H1 (cell line): ENCODE measurements around the gene SFRP5. TPM values are rescaled to one million over a fixed set of nuclear protein-coding genes. Genes with fewer than 3 reads are reported as not detected.

ENCODE experiments used
- CTCF ChIA-PET: fragments of 300-600 bp; sonication (Branson Sonifier 250); formaldehyde crosslinking; loops from one replicate; lab custom pipeline; 2021; ENCODE audit not compliant: partially characterized antibody; lab: Charles Lee
- POLR2A ChIA-PET: fragments of 300-600 bp; sonication (Branson Sonifier 250); formaldehyde crosslinking; loops from one replicate; lab custom pipeline; 2021; ENCODE audit warnings: inconsistent platforms; ENCODE audit not compliant: partially characterized antibody; lab: Charles Lee
- DNase-seq, 2 experiments: peaks; one replicate each; pipeline versions ENCODE4 v3.0.0 to v3.0.0-alpha.2; 2010 to 2022; ENCODE audit warnings: low spot score in 2 of 2, low read depth in 1 of 2, mixed read lengths in 1 of 2
- FAIRE-seq: peaks from 2 replicates; lab custom pipeline; 2011; peaks lifted over from hg19 to GRCh38; lab: Jason Lieb, UNC
- H2AFZ ChIP-seq: 2 replicates; pipeline ENCODE4 v1.8.1; 2012; ENCODE audit warnings: low read length, inconsistent platforms
- H2AK5ac ChIP-seq: 2 replicates; pipeline ENCODE4 v1.6.1; 2013; ENCODE audit warnings: low read depth, low read length
- H2BK120ac ChIP-seq: replicated peaks from 2 replicates; pipeline ENCODE3; 2013; ENCODE audit warnings: low read depth, low read length, inconsistent platforms
- H2BK12ac ChIP-seq: 2 replicates; pipeline ENCODE4 v1.6.1; 2013; ENCODE audit warnings: low read depth, low read length
- H2BK15ac ChIP-seq: 2 replicates; pipeline ENCODE4 v1.6.1; 2013; ENCODE audit warnings: low read length
- H2BK20ac ChIP-seq: 2 replicates; pipeline ENCODE4 v1.6.1; 2013; ENCODE audit warnings: low read length
- H2BK5ac ChIP-seq: 2 replicates; pipeline ENCODE4 v1.6.1; 2013; ENCODE audit warnings: low read depth, low read length
- H3K14ac ChIP-seq: 2 replicates; pipeline ENCODE4 v1.6.1; 2013; ENCODE audit warnings: inconsistent platforms; ENCODE audit not compliant: insufficient read length
- H3K18ac ChIP-seq: 2 replicates; pipeline ENCODE4 v1.6.1; 2013; ENCODE audit warnings: low read length; ENCODE audit errors: extremely low read depth
- H3K23ac ChIP-seq: 2 replicates; pipeline ENCODE4 v1.6.1; 2013; ENCODE audit warnings: inconsistent platforms; ENCODE audit not compliant: insufficient read length
- H3K23me2 ChIP-seq: 2 replicates; pipeline ENCODE4 v1.6.1; 2013; ENCODE audit warnings: low read depth, low read length
- H3K27ac ChIP-seq: 2 replicates; pipeline ENCODE4 v1.6.1; 2011; ENCODE audit warnings: low read depth, low read length, inconsistent platforms
- H3K27me3 ChIP-seq, 4 experiments: replicated peaks in 1 of 4; 1 replicate in 1 of 4; 2 replicates in 3 of 4; pipeline versions ENCODE4 v1.6.1 to v1.8.1; 2011 to 2013; ENCODE audit warnings: low read length in 3 of 4, mild to moderate bottlenecking in 3 of 4, inconsistent platforms in 2 of 4, mixed read lengths in 2 of 4, moderate library complexity in 1 of 4; ENCODE audit not compliant: control insufficient read depth in 3 of 4, insufficient read depth in 3 of 4; ENCODE audit errors: extremely low read depth in 1 of 4
- H3K36me3 ChIP-seq, 4 experiments: 2 replicates each; pipeline versions ENCODE4 v1.6.1 to v1.8.1; 2011 to 2013; ENCODE audit warnings: mild to moderate bottlenecking in 4 of 4, low read length in 3 of 4, moderate library complexity in 2 of 4, control low read depth in 1 of 4, inconsistent platforms in 1 of 4; ENCODE audit not compliant: insufficient read depth in 4 of 4, control insufficient read depth in 2 of 4
- H3K4ac ChIP-seq: replicated peaks from 2 replicates; pipeline ENCODE3; 2013; ENCODE audit warnings: low read length, low read depth, mixed read lengths, inconsistent platforms; ENCODE audit not compliant: insufficient read length
- H3K4me1 ChIP-seq, 4 experiments: replicated peaks in 1 of 4; 1 replicate in 1 of 4; 2 replicates in 3 of 4; pipeline versions ENCODE4 v1.6.1 to v1.8.1; 2011 to 2013; ENCODE audit warnings: low read length in 3 of 4, inconsistent platforms in 2 of 4, mixed read lengths in 1 of 4; ENCODE audit not compliant: insufficient read depth in 4 of 4, control insufficient read depth in 3 of 4
- H3K4me2 ChIP-seq, 2 experiments: 2 replicates each; pipeline versions ENCODE4 v1.6.1 to v1.8.1; 2011 to 2013; ENCODE audit warnings: low read depth in 2 of 2, low read length in 2 of 2, control low read depth in 1 of 2, inconsistent platforms in 1 of 2, mild to moderate bottlenecking in 1 of 2; ENCODE audit not compliant: insufficient read depth in 1 of 2
- H3K4me3 ChIP-seq, 4 experiments: fragments of 200-600, 300-600 bp in 1 of 4; sonication (generic), shearing (Covaris generic), sonication (Bioruptor Twin) in 1 of 4; 2 replicates each; pipeline versions ENCODE4 v1.5.1 to v1.8.1; 2011 to 2016; ENCODE audit warnings: low read length in 4 of 4, low read depth in 3 of 4, control low read depth in 2 of 4, inconsistent platforms in 2 of 4, mild to moderate bottlenecking in 2 of 4, mixed read lengths in 1 of 4, moderate library complexity in 1 of 4; ENCODE audit not compliant: insufficient read depth in 2 of 4; ENCODE audit errors: extremely low read depth in 1 of 4
- H3K56ac ChIP-seq: replicated peaks from 2 replicates; pipeline ENCODE3; 2013; ENCODE audit warnings: low read depth, mild to moderate bottlenecking, mixed read lengths, low read length, inconsistent platforms; ENCODE audit not compliant: insufficient read length
- H3K79me1 ChIP-seq: 2 replicates; pipeline ENCODE4 v1.6.1; 2013; ENCODE audit warnings: low read depth, low read length, control low read depth
- H3K79me2 ChIP-seq, 2 experiments: 2 replicates each; pipeline versions ENCODE4 v1.6.1 to v1.8.1; 2012 to 2013; ENCODE audit warnings: low read length in 2 of 2, mild to moderate bottlenecking in 2 of 2, inconsistent platforms in 1 of 2; ENCODE audit not compliant: insufficient read depth in 2 of 2, control insufficient read depth in 1 of 2
- H3K9ac ChIP-seq, 4 experiments: replicated peaks in 1 of 4; 1 replicate in 1 of 4; 2 replicates in 3 of 4; pipeline versions ENCODE4 v1.6.1 to v1.8.1; 2011 to 2013; ENCODE audit warnings: low read depth in 3 of 4, low read length in 3 of 4, control low read depth in 2 of 4, mild to moderate bottlenecking in 2 of 4, moderate library complexity in 2 of 4, inconsistent platforms in 1 of 4; ENCODE audit errors: extremely low read depth in 1 of 4
- H3K9me3 ChIP-seq, 2 experiments: 2 replicates each; pipeline versions ENCODE4 v1.6.1 to v1.8.1; 2012 to 2013; ENCODE audit warnings: mild to moderate bottlenecking in 2 of 2, moderate library complexity in 2 of 2, control low read depth in 1 of 2, inconsistent platforms in 1 of 2, low read depth in 1 of 2, low read length in 1 of 2, mixed read lengths in 1 of 2; ENCODE audit not compliant: insufficient read depth in 2 of 2
- H4K20me1 ChIP-seq, 2 experiments: replicated peaks in 1 of 2; 2 replicates each; pipeline versions ENCODE3 to v1.8.1; 2011 to 2013; ENCODE audit warnings: inconsistent platforms in 2 of 2, low read length in 2 of 2, mild to moderate bottlenecking in 1 of 2; ENCODE audit not compliant: insufficient read depth in 2 of 2, control insufficient read depth in 1 of 2
- H4K5ac ChIP-seq: 2 replicates; pipeline ENCODE4 v1.6.1; 2013; ENCODE audit warnings: low read length, low read depth, mixed read lengths, inconsistent platforms; ENCODE audit not compliant: insufficient read length
- H4K8ac ChIP-seq: 2 replicates; pipeline ENCODE4 v1.8.0; 2013; ENCODE audit warnings: mild to moderate bottlenecking, moderate library complexity, low read length, inconsistent platforms; ENCODE audit not compliant: insufficient read depth; ENCODE audit errors: extremely low read depth
- H4K91ac ChIP-seq: replicated peaks from 2 replicates; pipeline ENCODE3; 2013; ENCODE audit warnings: low read length, mixed read lengths, inconsistent platforms; ENCODE audit not compliant: insufficient read length
- CBX8 ChIP-seq: fragments of 300-800, 300-1000 bp; sonication (generic); IDR thresholded peaks from 2 replicates; pipeline ENCODE4 v1.7.1; 2016; ENCODE audit warnings: low read depth, low read length, borderline replicate concordance
- EGR1 ChIP-seq: IDR thresholded peaks from 2 replicates; pipeline ENCODE4 v1.6.1; 2011; ENCODE audit warnings: low read depth, low read length, borderline replicate concordance
- EZH2 ChIP-seq: fragments of 200-600 bp; sonication (generic); IDR thresholded peaks from 2 replicates; pipeline ENCODE4 v1.7.1; 2012; ENCODE audit warnings: low read depth, mild to moderate bottlenecking, moderate library complexity, low read length, inconsistent platforms; ENCODE audit not compliant: severe bottlenecking
- FOSL1 ChIP-seq: IDR thresholded peaks from 2 replicates; pipeline ENCODE4 v1.6.1; 2011; ENCODE audit warnings: mild to moderate bottlenecking, low read depth, low read length, moderate library complexity; ENCODE audit not compliant: insufficient read depth
- JUN ChIP-seq: IDR thresholded peaks from 2 replicates; pipeline ENCODE4 v1.6.1; 2011; ENCODE audit warnings: low read depth, mild to moderate bottlenecking, improper control_type of control experiment, low read length
- JUND ChIP-seq: IDR thresholded peaks from 2 replicates; pipeline ENCODE4 v1.6.1; 2011; ENCODE audit warnings: mild to moderate bottlenecking, improper control_type of control experiment, low read length
- KDM4A ChIP-seq: IDR thresholded peaks from one replicate; pipeline ENCODE4 v1.7.1; 2012; ENCODE audit warnings: low read depth, mild to moderate bottlenecking, moderate library complexity, low read length, inconsistent platforms; ENCODE audit not compliant: severe bottlenecking
- NRF1 ChIP-seq: IDR thresholded peaks from 2 replicates; pipeline ENCODE4 v1.6.1; 2011; ENCODE audit warnings: mild to moderate bottlenecking, low read depth, low read length, improper control_type of control experiment
- PHF8 ChIP-seq: fragments of 200-600 bp; sonication (generic); conservative IDR thresholded peaks from 2 replicates; pipeline ENCODE4 v1.7.1; 2012; ENCODE audit warnings: low read depth, mild to moderate bottlenecking, inconsistent platforms, low read length, moderate library complexity
- POLR2A ChIP-seq, 2 experiments: IDR thresholded peaks; 1 replicate in 1 of 2; 2 replicates in 1 of 2; pipeline ENCODE4 v1.6.1; 2011; ENCODE audit warnings: low read depth in 2 of 2, low read length in 2 of 2, mild to moderate bottlenecking in 2 of 2; ENCODE audit errors: control extremely low read depth in 1 of 2
- SIN3A ChIP-seq, 2 experiments: IDR thresholded peaks in 1 of 2; conservative IDR thresholded peaks in 1 of 2; 2 replicates each; pipeline ENCODE4 v1.6.1; 2011 to 2012; ENCODE audit warnings: low read length in 2 of 2, improper control_type of control experiment in 1 of 2, low read depth in 1 of 2, mild to moderate bottlenecking in 1 of 2
- SIX5 ChIP-seq: IDR thresholded peaks from 2 replicates; pipeline ENCODE4 v1.6.1; 2011; ENCODE audit warnings: mild to moderate bottlenecking, low read depth, low read length
- whole genome bisulfite sequencing, 2 experiments: shearing (Covaris generic) in 1 of 2; methylation state at CpG; one replicate each; pipeline versions ENCODE4 v1.1.6 to v1.1.7; 2013 to 2015; ENCODE audit warnings: low lambda C conversion rate in 2 of 2, mixed read lengths in 2 of 2, inconsistent platforms in 1 of 2, low coverage in 1 of 2, missing lambda C conversion rate in 1 of 2; ENCODE audit not compliant: insufficient replicate concordance in 2 of 2, insufficient coverage in 1 of 2, insufficient read length in 1 of 2; ENCODE audit errors: extremely low coverage in 1 of 2, missing lambda C conversion rate in 1 of 2; 5-methylcytosine and 5-hydroxymethylcytosine counted together
- polyA plus RNA-seq, 7 experiments: library from polyadenylated mRNA; depleted of rRNA in 3 of 7; stranded (reverse) in 5 of 7; unstranded in 2 of 7; fragments of >200 nt in 5 of 7; fragments of 200-250 nt in 2 of 7; gene quantifications; 1 replicate in 5 of 7; 2 replicates in 1 of 7; 4 replicates in 1 of 7; pipeline versions ENCODE4 v1.2.1 to v1.2.3, GENCODE V29; 2011 to 2013; ENCODE audit warnings: missing spikeins in 2 of 7, mixed read lengths in 2 of 7
- total RNA-seq: library from RNA; stranded (reverse); fragmentation: NEBNext Ultra II Directional; extraction: Animal tissue kit (Norgen Biotek cat#: 25700); gene quantifications from 2 replicates; pipeline ENCODE4 v1.2.1, GENCODE V29; 2021

The SFRP5 gene
- total and polyA plus RNA-seq, 2 of the 8 experiments (the other 6 are each of a cell fraction or from before 2014, with no cell fraction given) = 3.9 to 5.9 TPM

DNA sequence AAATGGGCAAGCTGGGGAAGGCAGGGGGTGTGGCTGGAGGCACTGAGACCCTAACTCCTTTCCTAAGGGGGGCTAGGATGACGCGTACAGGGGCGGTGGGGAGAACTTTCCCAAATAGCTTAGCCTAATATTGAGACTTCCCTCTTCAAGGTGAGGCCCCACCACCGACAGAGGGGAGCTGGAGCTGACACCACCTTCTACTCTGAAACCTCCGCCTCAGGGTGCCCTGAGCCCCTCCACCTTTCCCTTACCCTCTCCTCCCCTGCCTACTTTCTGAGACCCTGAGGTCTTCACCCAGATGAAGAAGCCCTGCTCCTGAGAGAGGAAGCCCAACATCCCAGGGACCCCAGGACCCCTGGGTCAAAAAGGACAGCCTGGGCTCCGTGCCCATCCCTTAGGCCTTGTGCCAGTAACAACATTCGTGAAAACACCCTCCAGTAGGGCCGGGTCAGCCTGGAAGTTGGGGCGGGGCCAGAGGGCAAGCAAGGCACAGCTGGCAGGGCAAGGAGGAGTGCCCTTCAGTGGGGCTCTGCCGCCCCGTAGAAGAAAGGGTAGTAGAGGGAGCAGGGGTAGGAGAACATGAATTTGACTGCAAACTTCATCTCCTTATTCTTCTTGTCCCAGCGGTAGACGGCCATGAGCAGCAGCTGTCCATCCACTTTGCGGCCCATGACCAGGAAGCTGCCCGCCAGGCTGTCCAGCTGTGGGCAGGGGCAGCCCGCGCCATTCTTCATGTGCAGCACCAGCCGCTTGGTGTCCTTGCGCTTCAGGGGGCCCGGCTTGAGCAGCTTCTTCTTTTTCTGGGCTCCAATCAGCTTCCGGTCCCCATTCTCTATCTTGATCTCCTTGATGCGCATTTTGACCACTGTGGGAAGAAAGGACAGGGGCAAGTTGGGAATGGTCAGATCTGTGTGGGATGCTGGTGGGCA, 4.5 kb downstream of the SFRP5 start:
- H3K79me1 ChIP-seq = no peaks in the 10 kb centered on the region
- H3K27ac ChIP-seq = no peak overlapping the region
- no peak overlapping the region for H4K8ac ChIP-seq
- H2AK5ac ChIP-seq = no peak overlapping the region
- no peak overlapping the region for H4K91ac ChIP-seq
- no peaks in the 10 kb centered on the region for H4K20me1 ChIP-seq
- no peak overlapping the region for H2BK5ac ChIP-seq
- no peaks in the 10 kb centered on the region for H3K9me3 ChIP-seq
- H3K56ac ChIP-seq = no peak overlapping the region
- CTCF ChIA-PET = interaction anchor here (0.6 to 1.9 kb wide), 10 partner anchors 8 to 137 kb away, joined by 3 to 10 read pairs (median 4); no protein-coding TSS in a partner anchor
- H3K36me3 ChIP-seq = no peaks in the 10 kb centered on the region; a peak in 1 of 8 replicates
- no peak overlapping the region for H2BK20ac ChIP-seq
- DNase-seq (no peak), FAIRE-seq (no peak)
- H2BK15ac ChIP-seq = no peak overlapping the region
- H3K14ac ChIP-seq = no peak overlapping the region
- no peak overlapping the region for H3K23ac ChIP-seq
- no peak overlapping the region for H3K4ac ChIP-seq
- no peak overlapping the region for H2AFZ ChIP-seq
- peaks cover 14 to 37% (median 29%) of the 10 kb centered on the region in 4 experiments for H3K27me3 ChIP-seq
- no peaks in the 10 kb centered on the region for H3K79me2 ChIP-seq
- H2BK12ac ChIP-seq = no peak overlapping the region
- H3K4me1 ChIP-seq = peaks cover 0 to 16% (median 11%) of the 10 kb centered on the region in 4 experiments; a peak in 6 of 7 replicates
- no peak overlapping the region for H3K4me3 ChIP-seq
- no peak overlapping the region for H2BK120ac ChIP-seq
- WGBS, 2 experiments = 92% methylated on average over 22 of the region's 22 CpGs; no CpG with 5 or more reads in 1 of the 2 experiments
- H3K4me2 ChIP-seq = no peak overlapping the region
- no peak overlapping the region for H3K9ac ChIP-seq
- no peak overlapping the region for H4K5ac ChIP-seq
- no peak overlapping the region for H3K18ac ChIP-seq
- H3K23me2 ChIP-seq = peaks cover 15% of the 10 kb centered on the region; the same call in 1 of the 2 replicates
- POLR2A ChIA-PET = interaction anchor here (0.7 to 1.9 kb wide), 4 partner anchors 11 to 22 kb away, joined by 3 to 6 read pairs (median 4); no protein-coding TSS in a partner anchor
- TF ChIP-seq SIN3A (conservative IDR thresholded peaks at IDR 0.05 in 1 of 2, IDR thresholded peaks at IDR 0.05 in 1 of 2; ENCODE audit: low read depth in 1 of 2, low read length in 2 of 2) = no peak
- TF ChIP-seq EZH2 = no peak
- no peak for TF ChIP-seq FOSL1
- TF ChIP-seq NRF1 = no peak
- TF ChIP-seq JUND = no peak
- TF ChIP-seq PHF8 = no peak
- TF ChIP-seq EGR1 = no peak
- TF ChIP-seq KDM4A = no peak
- TF ChIP-seq SIX5 = no peak
- no peak for TF ChIP-seq CBX8
- TF ChIP-seq POLR2A (IDR thresholded peaks at IDR 0.05; ENCODE audit: control extremely low read depth in 1 of 2, low read depth in 2 of 2, low read length in 2 of 2) = no peak
- TF ChIP-seq JUN = no peak
